Peyer's patch (tissue), 4 donors: Measurements from ENCODE around the gene NCAN. TPM values are rescaled to one million over a fixed set of nuclear protein-coding genes. Genes with fewer than 3 reads are reported as not detected.
A peak's percentile ranks its signal among the peaks of the same experiment; 100 is the strongest.
"Not testable (repeated sequence)": the region's sequence is repeated elsewhere in the genome, so short reads cannot be mapped to it uniquely, and the experiment has no call there.

Experiments
- DNase-seq, 3 donors: peaks; one replicate each; pipeline ENCODE4 v3.0.0-alpha.2; 2017 to 2019
- H3K27ac ChIP-seq, 4 donors: fragments of 200-600 bp; sonication (generic); one replicate each; pipeline ENCODE4 v1.5.1; 2016 to 2019
- H3K27me3 ChIP-seq, 2 donors: fragments of 200-600 bp; sonication (generic); one replicate each; pipeline ENCODE4 v1.5.1; 2019
- H3K36me3 ChIP-seq, 3 donors: fragments of 200-600 bp; sonication (generic); one replicate each; pipeline ENCODE4 v1.5.1; 2016 to 2019
- H3K4me1 ChIP-seq, 4 donors: fragments of 200-600 bp; sonication (generic); one replicate each; pipeline ENCODE4 v1.5.1; 2016 to 2019
- H3K4me3 ChIP-seq, 4 donors: fragments of 200-600 bp; sonication (generic); 1 replicate in 3 of 4; 2 replicates in 1 of 4; pipeline ENCODE4 v1.5.1; 2016 to 2019; ENCODE audit warnings: mild to moderate bottlenecking in 1 of 4
- H3K9me3 ChIP-seq, 4 donors: fragments of 200-600 bp; sonication (generic); one replicate each; pipeline ENCODE4 v1.5.1; 2016 to 2019; ENCODE audit warnings: mild to moderate bottlenecking in 1 of 4
- CTCF ChIP-seq, 6 experiments: fragments of 450-650 bp in 4 of 6; fragments of 200-600 bp in 2 of 6; sonication (generic) in 1 of 6; IDR thresholded peaks; one replicate each; pipeline ENCODE4 v1.5.1; 2017 to 2019; ENCODE audit warnings: antibody characterized with exemption in 6 of 6, mild to moderate bottlenecking in 3 of 6, moderate library complexity in 1 of 6
- POLR2A ChIP-seq, 2 donors: fragments of 450-650 bp; IDR thresholded peaks; one replicate each; pipeline ENCODE4 v1.5.1; 2017; ENCODE audit warnings: antibody characterized with exemption in 2 of 2, mild to moderate bottlenecking in 2 of 2, moderate library complexity in 2 of 2
- total RNA-seq, 4 donors: library from RNA; depleted of rRNA; stranded (reverse); fragments of >200 nt; gene quantifications; one replicate each; pipeline ENCODE4 v1.1.0, GENCODE V29; 2016

NCAN gene
- total RNA-seq, 4 donors from 2014 or later = not detected

DNA sequence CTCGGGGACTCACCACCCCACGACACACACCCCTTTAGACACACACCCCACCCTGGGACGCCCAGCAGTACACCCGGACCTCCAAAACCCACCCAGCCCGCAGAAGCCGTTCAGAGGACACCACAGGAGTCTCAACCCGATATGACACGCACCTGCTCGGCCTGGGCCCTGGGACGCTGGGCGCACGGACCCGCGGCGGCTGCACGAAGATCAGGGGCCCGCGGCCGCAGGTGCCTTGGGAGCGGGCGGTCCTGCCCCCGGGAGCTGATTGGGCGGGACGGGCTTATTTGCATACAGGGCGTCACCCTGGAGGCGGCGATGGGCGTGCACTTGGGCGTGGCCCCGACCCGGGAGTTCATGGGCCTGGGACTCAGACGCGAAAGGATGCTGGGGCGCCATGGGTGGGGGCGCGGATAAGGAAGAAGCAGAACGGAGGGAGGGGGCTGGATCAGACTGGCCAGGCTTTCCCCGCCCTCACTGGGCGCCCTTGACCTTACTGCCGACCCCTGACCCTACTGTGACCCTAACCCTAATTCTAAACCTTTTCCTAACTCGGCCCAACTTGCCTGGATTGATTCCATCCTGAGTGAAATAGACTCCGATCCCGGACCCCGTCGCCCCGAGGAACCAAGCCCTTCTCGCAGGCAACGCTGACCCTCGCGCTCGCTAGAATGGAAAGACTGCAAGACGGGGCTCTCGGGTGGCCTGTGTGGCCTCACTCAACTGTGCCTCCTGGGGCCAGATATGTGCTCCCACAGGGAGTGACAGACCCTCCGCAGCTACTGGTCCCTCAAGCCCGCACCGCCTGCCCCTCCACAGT is 41.5 kb upstream of the NCAN start, which contains the start of gene MEF2B:
Gene MEF2B (minus strand): TSS at position 211 of the 820 bp plus-strand sequence. CDS start 19,528 bp downstream, outside the sequence.
- no peaks in the 10 kb centered on the region for H3K9me3 ChIP-seq
- H3K36me3 ChIP-seq = no peaks in the 10 kb centered on the region
- peaks cover 0 to 14% (median 7%) of the 10 kb centered on the region in 4 donors for H3K4me1 ChIP-seq
- H3K4me3 ChIP-seq = peak within 1 kb of the TSS in 3 of 4 donors; percentile 37 to 43 (median 38)
- no peaks in the 10 kb centered on the region for H3K27me3 ChIP-seq
- TF ChIP-seq CTCF (IDR thresholded peaks at IDR 0.05) = no peak
- no peak for TF ChIP-seq POLR2A (IDR thresholded peaks at IDR 0.05)
- DNase-seq = peak; percentile 85 to 91 (median 90)
- H3K27ac ChIP-seq = no peak within 1 kb of the TSS

GRCh38 chr19:19170873-19171672 is 40.7 kb upstream of the NCAN start:
- no peak overlapping the region for H3K27ac ChIP-seq
- H3K27me3 ChIP-seq = no peaks in the 10 kb centered on the region
- no peaks in the 10 kb centered on the region for H3K9me3 ChIP-seq
- TF ChIP-seq POLR2A (IDR thresholded peaks at IDR 0.05) = no peak
- TF ChIP-seq CTCF (IDR thresholded peaks at IDR 0.05) = no peak
- peaks cover 0 to 14% (median 7%) of the 10 kb centered on the region in 4 donors for H3K4me1 ChIP-seq
- H3K4me3 ChIP-seq = no peak overlapping the region
- DNase-seq = no peak
- H3K36me3 ChIP-seq = peaks cover 0 to 6% (median 0%) of the 10 kb centered on the region in 3 donors

- no peaks in the 10 kb centered on the region for H3K27me3 ChIP-seq
- H3K9me3 ChIP-seq = no peaks in the 10 kb centered on the region
- peaks cover 0 to 10% (median 0%) of the 10 kb centered on the region in 3 donors for H3K36me3 ChIP-seq
- H3K27ac ChIP-seq = no peak overlapping the region
- no peak for DNase-seq
- H3K4me1 ChIP-seq = peaks cover 0 to 14% (median 7%) of the 10 kb centered on the region in 4 donors
- H3K4me3 ChIP-seq = no peak overlapping the region
- TF ChIP-seq POLR2A (IDR thresholded peaks at IDR 0.05) (no peak), CTCF (IDR thresholded peaks at IDR 0.05) (no peak)
Observed at GRCh38 chr19:19171821-19172532, 39.8 kb upstream of the NCAN start.

GRCh38 chr19:19173243-19173642 is 38.5 kb upstream of the NCAN start:
- peaks cover 0 to 14% (median 7%) of the 10 kb centered on the region in 4 donors for H3K4me1 ChIP-seq
- DNase-seq, H3K27ac ChIP-seq, H3K9me3 ChIP-seq, H3K27me3 ChIP-seq, H3K4me3 ChIP-seq: not testable (repeated sequence)
- H3K36me3 ChIP-seq = peaks cover 0 to 18% (median 0%) of the 10 kb centered on the region in 3 donors

DNA sequence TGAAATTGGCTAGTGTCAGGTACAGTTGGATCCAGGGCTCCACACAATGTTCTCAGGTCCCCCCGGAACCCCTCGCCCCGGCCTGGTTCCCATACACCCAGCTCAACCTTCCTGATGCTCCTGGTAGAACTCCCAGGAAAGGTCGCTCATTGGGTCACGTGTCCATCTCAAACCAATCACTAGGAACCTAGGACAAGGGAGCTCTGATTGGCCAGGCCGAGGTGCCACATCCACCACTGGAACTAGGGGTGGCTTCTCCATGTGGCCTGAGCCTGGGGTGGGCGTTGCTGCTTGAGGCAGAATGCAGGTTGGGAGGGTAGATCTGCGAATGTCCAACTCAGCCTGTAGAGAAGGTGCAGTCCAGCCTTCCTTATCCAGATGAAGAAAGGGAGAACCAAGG is 34.8 kb upstream of the NCAN start:
- Histone ChIP-seq H3K36me3 (peaks cover 0 to 41% (median 0%) of the 10 kb centered on the region in 3 donors), H3K9me3 (no peaks in the 10 kb centered on the region), H3K4me1 (no peaks in the 10 kb centered on the region), H3K27me3 (no peaks in the 10 kb centered on the region), H3K4me3 (no peak overlapping the region), H3K27ac (no peak overlapping the region)
- no peak for TF ChIP-seq POLR2A (IDR thresholded peaks at IDR 0.05)
- no peak for TF ChIP-seq CTCF (IDR thresholded peaks at IDR 0.05)
- DNase-seq = no peak
